PFSK-1 (cell line): ENCODE results near the gene BIRC5.

Experiments
- FOXP2 ChIP-seq: optimal IDR thresholded peaks from 2 replicates; pipeline ENCODE3; 2011; ENCODE audit warnings: borderline replicate concordance, control low read depth, inconsistent platforms; ENCODE audit not compliant: insufficient read depth; ENCODE audit errors: extremely low read length, extremely low read depth
- POLR2AphosphoS5 ChIP-seq: IDR thresholded peaks from 2 replicates; pipeline ENCODE4 v1.6.1; 2012; ENCODE audit warnings: low read depth, mild to moderate bottlenecking, control low read depth, low read length, moderate library complexity
- REST ChIP-seq, 2 experiments: IDR thresholded peaks; 2 replicates each; pipeline versions ENCODE4 v1.6.1 to v1.8.0; 2011 to 2012; ENCODE audit warnings: low read depth in 2 of 2, low read length in 2 of 2, control low read depth in 1 of 2, inconsistent platforms in 1 of 2, mild to moderate bottlenecking in 1 of 2, moderate library complexity in 1 of 2; ENCODE audit not compliant: insufficient read depth in 1 of 2
- SIN3A ChIP-seq: IDR thresholded peaks from 2 replicates; pipeline ENCODE4 v1.6.1; 2012; ENCODE audit warnings: mild to moderate bottlenecking, low read length, moderate library complexity, borderline replicate concordance; ENCODE audit not compliant: insufficient read depth
- TAF1 ChIP-seq: IDR thresholded peaks from 2 replicates; pipeline ENCODE4 v1.6.1; 2012; ENCODE audit warnings: low read length, control low read depth, borderline replicate concordance; ENCODE audit not compliant: insufficient read depth

Gene BIRC5

GRCh38 chr17:78200451-78200850 is 13.6 kb upstream of the BIRC5 start:
- TF ChIP-seq REST (IDR thresholded peaks at IDR 0.05; ENCODE audit: insufficient read depth in 1 of 2, low read depth in 2 of 2, low read length in 2 of 2) (no peak), TAF1 (no peak), FOXP2 (no peak), SIN3A (no peak), POLR2AphosphoS5 (no peak)

GRCh38 chr17:78202666-78203065 is 11.4 kb upstream of the BIRC5 start:
- TF ChIP-seq SIN3A (no peak), POLR2AphosphoS5 (no peak), FOXP2 (no peak), REST (IDR thresholded peaks at IDR 0.05; ENCODE audit: insufficient read depth in 1 of 2, low read depth in 2 of 2, low read length in 2 of 2) (no peak), TAF1 (no peak)

- TF ChIP-seq REST (IDR thresholded peaks at IDR 0.05; ENCODE audit: insufficient read depth in 1 of 2, low read depth in 2 of 2, low read length in 2 of 2) (no peak), FOXP2 (no peak), POLR2AphosphoS5 (no peak), SIN3A (no peak), TAF1 (no peak)
These were observed 9.5 kb upstream of the BIRC5 start for GRCh38 chr17:78204387-78205123.

GRCh38 chr17:78205124-78205775 is 8.8 kb upstream of the BIRC5 start:
- TF ChIP-seq REST (IDR thresholded peaks at IDR 0.05; ENCODE audit: insufficient read depth in 1 of 2, low read depth in 2 of 2, low read length in 2 of 2): no peak
- no peak for TF ChIP-seq TAF1
- TF ChIP-seq SIN3A: no peak
- no peak for TF ChIP-seq POLR2AphosphoS5
- no peak for TF ChIP-seq FOXP2
